C4-2B (cell line): ENCODE measurements around the gene TRAF1.

Experiments
- CTCF ChIP-seq: fragments of 450-650 bp; conservative IDR thresholded peaks from 2 replicates; pipeline ENCODE4 v1.5.1; 2017; ENCODE audit warnings: mild to moderate bottlenecking
- ZFX ChIP-seq: fragments of 450-650 bp; IDR thresholded peaks from 2 replicates; pipeline ENCODE4 v1.6.1; 2017

- TF ChIP-seq CTCF: no peak
- no peak for TF ChIP-seq ZFX
These were observed 59.9 kb downstream of the TRAF1 start for GRCh38 chr9:120866651-120867050.
